Endothelial cell of umbilical vein (primary cell): ENCODE data around the gene HPDL. TPM values are rescaled to one million over a fixed set of nuclear protein-coding genes. Genes with fewer than 3 reads are reported as not detected.

Experiments used
- BruUV-seq: library from RNA; stranded (reverse); fragments of 400-500 nt; replicated peaks from 2 replicates; lab custom pipeline; 2021; lab: Mats Ljungman, UMichigan
- CTCF ChIA-PET: fragments of 300-600, 350-600 bp; sonication (Branson Sonifier 250); formaldehyde crosslinking; loops from one replicate; lab custom pipeline; 2021; ENCODE audit warnings: antibody characterized with exemption, inconsistent platforms; lab: Charles Lee
- POLR2A ChIA-PET: fragments of 300-600, 350-600 bp; sonication (Branson Sonifier 250); formaldehyde crosslinking; loops from one replicate; lab custom pipeline; 2021; ENCODE audit warnings: antibody characterized with exemption, inconsistent platforms; lab: Charles Lee
- DNase-seq: peaks from one replicate; pipeline ENCODE4 v3.0.0-alpha.2; 2011; ENCODE audit warnings: low read depth, low spot score
- FAIRE-seq: peaks from 2 replicates; lab custom pipeline; 2011; peaks lifted over from hg19 to GRCh38; lab: Jason Lieb, UNC
- H2AFZ ChIP-seq: 2 replicates; pipeline ENCODE4 v1.6.0; 2012; ENCODE audit warnings: low read depth, low read length, control low read depth, inconsistent platforms
- H3K27ac ChIP-seq: 2 replicates; pipeline ENCODE4 v1.5.1; 2011; ENCODE audit warnings: low read depth, mild to moderate bottlenecking, control low read depth, low read length, moderate library complexity; ENCODE audit not compliant: insufficient read depth
- H3K27me3 ChIP-seq, 2 experiments: 2 replicates each; pipeline versions ENCODE4 v1.6.0 to v1.6.1; 2011; ENCODE audit warnings: low read length in 2 of 2, mixed read lengths in 1 of 2; ENCODE audit not compliant: control insufficient read depth in 2 of 2, insufficient read depth in 2 of 2
- H3K36me3 ChIP-seq, 2 experiments: 2 replicates in 1 of 2; 3 replicates in 1 of 2; pipeline ENCODE4 v1.5.1; 2011; ENCODE audit warnings: low read length in 2 of 2, mild to moderate bottlenecking in 1 of 2, moderate library complexity in 1 of 2; ENCODE audit not compliant: control insufficient read depth in 2 of 2, insufficient read depth in 2 of 2; ENCODE audit errors: extremely low read depth in 1 of 2
- H3K4me1 ChIP-seq: 3 replicates; pipeline ENCODE4 v1.5.1; 2011; ENCODE audit warnings: mild to moderate bottlenecking, low read length; ENCODE audit not compliant: control insufficient read depth, insufficient read depth; ENCODE audit errors: extremely low read depth
- H3K4me2 ChIP-seq: 2 replicates; pipeline ENCODE4 v1.6.1; 2011; ENCODE audit warnings: low read length, control low read depth, mixed read lengths; ENCODE audit not compliant: insufficient read depth
- H3K4me3 ChIP-seq, 3 experiments: fragments of 200-600 bp in 1 of 3; sonication (generic), shearing (Covaris generic) in 1 of 3; replicated peaks in 1 of 3; 2 replicates each; pipeline ENCODE4 v1.5.1; 2011 to 2016; ENCODE audit warnings: control low read depth in 3 of 3, low read length in 3 of 3, mild to moderate bottlenecking in 2 of 3, inconsistent platforms in 1 of 3, low read depth in 1 of 3, moderate library complexity in 1 of 3; ENCODE audit not compliant: insufficient read depth in 1 of 3
- H3K79me2 ChIP-seq: 2 replicates; pipeline ENCODE4 v1.6.0; 2012; ENCODE audit warnings: low read length, inconsistent platforms; ENCODE audit not compliant: control insufficient read depth, insufficient read depth
- H3K9ac ChIP-seq: replicated peaks from 2 replicates; pipeline ENCODE3; 2011; ENCODE audit warnings: low read length, control low read depth; ENCODE audit not compliant: insufficient read depth; ENCODE audit errors: extremely low read depth
- H3K9me1 ChIP-seq: replicated peaks from 3 replicates; pipeline ENCODE4 v1.6.0; 2011; ENCODE audit warnings: mild to moderate bottlenecking, low read length; ENCODE audit not compliant: control insufficient read depth, insufficient read depth; ENCODE audit errors: extremely low read depth
- H3K9me3 ChIP-seq: replicated peaks from 2 replicates; pipeline ENCODE4 v1.5.1; 2012; ENCODE audit warnings: low read length, inconsistent platforms; ENCODE audit not compliant: control insufficient read depth, insufficient read depth
- H4K20me1 ChIP-seq: replicated peaks from 2 replicates; pipeline ENCODE3; 2011; ENCODE audit warnings: mild to moderate bottlenecking, low read length; ENCODE audit not compliant: control insufficient read depth, insufficient read depth; ENCODE audit errors: extremely low read depth
- CTCF ChIP-seq, 2 donors: IDR thresholded peaks; 1 replicate in 1 of 2; 2 replicates in 1 of 2; pipeline ENCODE4 v1.5.1; 2011; ENCODE audit warnings: low read length in 2 of 2, mild to moderate bottlenecking in 2 of 2, moderate library complexity in 2 of 2, control low read depth in 1 of 2, inconsistent platforms in 1 of 2, low read depth in 1 of 2; ENCODE audit not compliant: insufficient read depth in 1 of 2; ENCODE audit errors: extremely low read depth in 1 of 2
- EZH2 ChIP-seq: IDR thresholded peaks from 2 replicates; pipeline ENCODE4 v1.6.1; 2012; ENCODE audit warnings: borderline replicate concordance, low read depth, mild to moderate bottlenecking, moderate library complexity, low read length, inconsistent platforms; ENCODE audit not compliant: severe bottlenecking
- FOS ChIP-seq: IDR thresholded peaks from 2 replicates; pipeline ENCODE4 v1.6.1; 2011; ENCODE audit warnings: mild to moderate bottlenecking, low read length, moderate library complexity, borderline replicate concordance; ENCODE audit not compliant: insufficient read depth
- GATA2 ChIP-seq: IDR thresholded peaks from 2 replicates; pipeline ENCODE4 v1.7.0; 2011; ENCODE audit warnings: low read depth, mild to moderate bottlenecking, moderate library complexity, mixed read lengths, low read length; ENCODE audit not compliant: insufficient read length, insufficient read depth
- JUN ChIP-seq: IDR thresholded peaks from 2 replicates; pipeline ENCODE4 v1.6.1; 2011; ENCODE audit warnings: borderline replicate concordance, low read depth; ENCODE audit not compliant: insufficient read length, insufficient read depth
- MAX ChIP-seq: IDR thresholded peaks from 2 replicates; pipeline ENCODE4 v1.6.1; 2011; ENCODE audit not compliant: insufficient read depth, insufficient read length
- MYC ChIP-seq: IDR thresholded peaks from one replicate; pipeline ENCODE4 v1.6.1; 2011; ENCODE audit warnings: mild to moderate bottlenecking, low read depth, low read length
- POLR2A ChIP-seq: IDR thresholded peaks from 2 replicates; pipeline ENCODE4 v1.6.1; 2012; ENCODE audit warnings: low read depth, mild to moderate bottlenecking, control low read depth, low read length
- POLR2AphosphoS5 ChIP-seq: IDR thresholded peaks from 2 replicates; pipeline ENCODE4 v1.6.1; 2012; ENCODE audit warnings: low read depth, mild to moderate bottlenecking, control low read depth, low read length, moderate library complexity; ENCODE audit not compliant: insufficient read depth
- dilution Hi-C: fragments of 300-500 bp; cut with MboI; formaldehyde crosslinking; loops from one replicate; pipeline ENCODE4 v1.15.0; 2019; ENCODE audit warnings: low sequenced_read_pairs; ENCODE audit not compliant: extremely low pct_ligation_motif_present
- intact Hi-C: fragments of 100-400 bp; cut with micrococcal nuclease; formaldehyde crosslinking; loops from one replicate; pipeline ENCODE4 v1.10.0; 2022
- polyA plus RNA-seq, 4 experiments: library from polyadenylated mRNA; depleted of rRNA in 3 of 4; stranded (reverse) in 3 of 4; unstranded in 1 of 4; fragments of >200 nt; gene quantifications; 2 replicates each; pipeline versions ENCODE4 v1.2.1 to v1.2.3, GENCODE V29; 2011 to 2012; ENCODE audit warnings: missing spikeins in 1 of 4
- total RNA-seq: library from RNA; stranded (reverse); gene quantifications from 2 replicates; pipeline ENCODE4 v1.2.3, GENCODE V29; 2021

HPDL gene
- total and polyA plus RNA-seq, 2 donors (not counting 3 experiments of a cell fraction or from before 2014, with no cell fraction given): 3.4 to 5.9 TPM

GRCh38 chr1:45348609-45348965, 21.9 kb downstream of the HPDL start:
- Histone ChIP-seq H2AFZ (no peak overlapping the region), H3K4me3 (no peak overlapping the region), H4K20me1 (no peaks in the 10 kb centered on the region), H3K9me1 (no peaks in the 10 kb centered on the region), H3K27me3 (no peaks in the 10 kb centered on the region), H3K4me2 (no peak overlapping the region), H3K27ac (no peak overlapping the region), H3K4me1 (no peaks in the 10 kb centered on the region), H3K9ac (no peak overlapping the region), H3K79me2 (no peaks in the 10 kb centered on the region), H3K9me3 (no peaks in the 10 kb centered on the region), H3K36me3 (peaks cover under 1 to 2% of the 10 kb centered on the region in 2 experiments)
- TF ChIP-seq GATA2 (no peak), EZH2 (no peak), FOS (no peak), POLR2A (no peak), MAX (no peak), POLR2AphosphoS5 (no peak), MYC (no peak), CTCF (IDR thresholded peaks at IDR 0.05; ENCODE audit: extremely low read depth in 1 of 2, insufficient read depth in 1 of 2, low read depth in 1 of 2, low read length in 2 of 2) (no peak), JUN (no peak)
- dilution Hi-C loops (no loop called here), intact Hi-C loops (no loop called here)
- FAIRE-seq (no peak), DNase-seq (no peak)
- BruUV-seq: no TSS peak
- ChIA-PET CTCF (interaction anchor here (0.6 to 2.7 kb wide), 8 partner anchors 8 to 144 kb away, joined by 3 to 10 read pairs (median 4); partner anchors contain the start of genes HPDL, MUTYH, TESK2 and TOE1), POLR2A (interaction anchor here (1.2 kb wide), 1 partner anchor 9 kb away, joined by 5 read pairs; the partner anchor contains the start of genes MUTYH and TOE1)
